Activated CD4-positive, alpha-beta T cell treated with anti-CD3 and anti-CD28 coated beads for 1 hour (primary cell): ENCODE measurements around the gene MAP1B.

Experiments
- DNase-seq: peaks from one replicate; pipeline ENCODE4 v3.0.0-alpha.2; 2020

MAP1B gene

GRCh38 chr5:72231991-72232703 is 124.9 kb downstream of the MAP1B start:
- DNase-seq = no peak

GRCh38 chr5:72232838-72233237 is 125.6 kb downstream of the MAP1B start:
- DNase-seq = no peak

DNA sequence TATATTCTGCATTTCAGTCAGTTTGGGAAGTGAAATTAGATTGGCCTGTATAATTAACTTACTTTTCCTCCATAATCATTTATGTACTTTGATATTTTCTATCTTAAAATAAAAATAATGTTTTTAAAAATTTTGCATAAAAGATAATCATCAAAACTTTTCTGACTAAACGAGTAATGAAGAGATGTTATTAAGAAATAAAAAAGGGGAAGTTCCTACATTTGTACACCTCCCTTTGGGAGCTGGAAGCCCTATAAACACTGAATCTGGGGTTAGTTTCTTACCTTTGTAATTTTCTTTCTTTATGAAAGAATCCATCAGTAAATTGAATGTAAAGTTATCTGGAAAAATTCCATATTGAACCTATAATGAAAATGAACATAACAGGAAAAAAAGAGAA is 126.6 kb downstream of the MAP1B start:
- DNase-seq = no peak

DNA sequence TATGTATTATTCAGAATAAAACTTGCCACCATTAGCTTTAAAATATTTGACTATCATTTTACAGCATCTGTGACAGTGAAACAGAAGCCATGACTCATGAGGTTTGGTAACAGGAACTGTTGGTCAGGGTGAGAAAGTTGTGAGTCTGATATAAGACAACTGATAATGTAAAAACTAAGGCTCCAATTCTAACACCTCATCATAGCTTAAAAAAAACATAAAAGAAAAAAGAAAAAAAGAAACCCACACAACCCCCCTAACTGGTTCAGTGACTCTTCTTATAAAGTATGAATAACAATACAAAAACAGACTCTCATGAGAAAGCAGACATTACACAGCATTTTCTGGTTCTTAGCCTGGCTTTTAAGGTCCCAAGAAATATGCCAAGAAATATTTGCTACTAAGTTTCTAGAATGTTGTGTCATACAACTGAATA is 127.0 kb downstream of the MAP1B start:
- DNase-seq = no peak

- no peak for DNase-seq
These were observed 127.6 kb downstream of the MAP1B start for GRCh38 chr5:72234868-72235267.

- no peak for DNase-seq
These were observed 128.4 kb downstream of the MAP1B start for GRCh38 chr5:72235725-72236124.

DNA sequence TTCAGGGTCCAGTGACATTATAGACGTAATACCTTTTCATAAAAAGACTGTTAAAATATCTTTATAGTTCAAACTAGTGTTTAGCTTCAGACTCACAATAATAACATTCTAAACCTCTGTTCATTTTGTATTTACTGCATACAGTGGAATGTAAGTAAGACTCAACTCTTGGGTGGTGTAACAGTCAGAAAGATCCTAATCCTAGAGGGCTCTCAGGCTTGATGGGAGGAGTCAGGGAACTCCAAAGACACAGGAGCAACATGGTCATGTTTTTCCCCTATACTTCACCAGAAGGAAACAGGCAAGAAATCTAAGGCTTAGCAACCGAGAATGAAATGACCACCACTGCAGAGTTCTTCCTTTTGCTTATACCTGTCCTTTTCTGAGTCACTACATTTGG is 130.1 kb downstream of the MAP1B start:
- DNase-seq = no peak

DNA sequence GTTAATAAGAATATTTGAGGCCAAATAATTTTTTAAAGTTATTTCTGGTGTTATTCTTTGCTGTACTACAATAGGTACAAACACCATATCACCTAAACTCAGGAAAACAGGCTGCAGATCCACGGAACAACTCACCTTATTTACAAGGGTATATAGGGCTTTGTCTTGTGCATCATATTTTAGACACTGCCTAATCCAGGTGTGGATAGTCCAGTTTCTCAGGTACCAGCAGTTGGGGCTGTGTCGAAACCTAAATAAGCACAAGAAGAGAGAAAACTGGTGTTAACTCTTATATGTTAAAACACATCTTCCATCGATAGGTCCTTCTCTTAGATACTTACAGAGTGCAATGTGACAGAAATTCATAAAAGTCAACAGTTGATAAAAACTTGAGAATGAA is 130.6 kb downstream of the MAP1B start:
- no peak for DNase-seq

DNA sequence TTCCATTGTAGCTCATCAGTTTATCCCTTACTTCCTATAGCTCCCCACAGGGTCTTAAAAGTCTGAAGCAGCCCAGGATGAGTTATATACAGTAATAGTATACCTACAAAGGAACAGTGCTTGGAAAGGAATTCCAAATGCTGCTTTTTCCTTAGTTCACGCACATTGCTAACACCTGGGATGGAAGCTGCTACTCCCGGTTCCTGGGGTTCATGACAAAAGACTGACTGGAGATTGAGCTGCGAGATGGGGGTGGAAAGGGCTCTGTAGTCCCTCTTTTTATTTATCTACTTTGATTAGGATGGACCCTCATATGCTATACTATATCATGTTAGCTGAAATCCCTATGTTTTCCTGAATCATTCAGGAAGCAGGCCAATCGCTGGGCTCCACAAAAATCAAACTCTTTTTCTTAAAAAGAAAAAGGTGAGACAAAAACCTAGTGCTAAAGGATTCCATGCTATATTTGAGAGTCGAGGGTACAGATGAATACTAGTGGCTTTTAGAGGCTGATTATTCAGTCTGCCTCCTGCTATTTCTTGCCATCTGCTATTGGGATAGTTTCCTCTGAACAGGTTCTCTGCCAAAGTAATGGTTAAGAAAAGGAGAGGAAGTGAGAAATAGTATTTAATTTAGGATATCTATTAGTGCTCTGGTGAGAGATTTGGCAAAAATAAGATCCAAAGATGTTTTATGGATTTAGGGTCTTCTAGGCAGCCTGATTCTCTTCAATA is 131.6 kb downstream of the MAP1B start:
- DNase-seq = no peak

GRCh38 chr5:72241346-72242003 is 134.2 kb downstream of the MAP1B start:
- no peak for DNase-seq

GRCh38 chr5:72242796-72243475 is 135.7 kb downstream of the MAP1B start:
- DNase-seq = no peak

DNA sequence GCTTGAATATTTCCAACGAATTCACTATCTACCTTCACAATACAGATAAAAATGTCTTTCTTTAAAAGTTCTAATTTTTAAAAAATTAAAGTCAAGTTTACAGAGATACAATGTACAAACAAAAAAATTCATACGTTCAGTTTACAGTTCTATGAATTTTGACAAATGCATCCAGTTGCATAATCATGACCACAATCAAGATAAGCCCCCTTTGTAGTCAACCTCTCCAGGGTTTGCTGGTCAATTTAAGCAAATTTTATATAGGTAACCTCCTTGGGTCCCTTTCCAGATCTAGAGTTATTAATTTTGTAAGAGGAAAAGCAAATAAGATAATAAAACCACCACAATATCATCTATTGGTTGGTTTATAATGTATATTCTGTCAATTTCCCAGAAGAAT is 136.4 kb downstream of the MAP1B start:
- no peak for DNase-seq

GRCh38 chr5:72244862-72245371 is 137.6 kb downstream of the MAP1B start:
- no peak for DNase-seq

DNA sequence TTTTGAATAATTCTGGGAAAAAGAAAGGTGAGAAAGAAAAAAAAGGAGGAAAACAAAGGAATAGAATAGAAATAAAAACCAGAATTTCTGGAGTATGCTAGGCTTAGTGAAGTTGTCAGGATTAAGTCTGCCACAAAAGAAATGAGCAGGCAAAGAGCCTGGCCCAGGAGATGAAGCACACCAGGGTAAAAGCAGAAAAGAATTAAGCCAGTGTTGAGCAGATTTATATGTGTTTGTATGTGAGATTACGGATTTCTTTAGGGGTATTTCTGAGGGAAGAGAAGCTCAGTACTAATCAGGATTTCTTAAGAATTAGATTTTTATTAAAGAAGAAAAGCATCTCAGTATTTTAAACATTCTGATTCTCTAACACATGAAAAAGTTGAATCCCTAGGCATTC is 138.3 kb downstream of the MAP1B start:
- no peak for DNase-seq

GRCh38 chr5:72245951-72246532 is 138.8 kb downstream of the MAP1B start:
- DNase-seq = no peak

DNA sequence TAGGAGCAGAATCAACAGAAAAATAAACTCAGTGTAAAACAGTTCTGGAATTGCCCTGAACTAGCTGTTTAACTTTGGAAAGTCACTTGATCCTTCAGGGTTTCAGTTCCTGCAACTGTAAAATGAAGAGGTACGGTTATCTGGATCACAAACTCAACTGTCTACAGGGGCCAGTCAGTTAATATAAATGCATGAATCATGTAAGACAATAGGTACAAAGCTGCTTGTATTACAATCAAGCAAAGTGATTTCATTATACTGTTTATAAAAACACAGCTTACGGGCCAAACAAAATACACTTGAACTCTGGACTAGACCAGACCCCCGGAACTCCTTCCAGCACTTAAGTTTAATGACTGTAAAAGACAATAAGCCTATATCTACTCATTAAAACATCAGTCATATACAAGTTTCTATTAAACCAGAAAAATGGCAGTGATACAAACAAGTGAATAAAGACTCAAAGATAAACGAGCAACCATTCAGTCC is 139.7 kb downstream of the MAP1B start:
- DNase-seq = no peak

GRCh38 chr5:72248410-72248981 is 141.2 kb downstream of the MAP1B start:
- DNase-seq = no peak

GRCh38 chr5:72251386-72251785 is 144.1 kb downstream of the MAP1B start:
- DNase-seq = no peak

- no peak for DNase-seq
These were observed 144.7 kb downstream of the MAP1B start for GRCh38 chr5:72252008-72252407.

DNA sequence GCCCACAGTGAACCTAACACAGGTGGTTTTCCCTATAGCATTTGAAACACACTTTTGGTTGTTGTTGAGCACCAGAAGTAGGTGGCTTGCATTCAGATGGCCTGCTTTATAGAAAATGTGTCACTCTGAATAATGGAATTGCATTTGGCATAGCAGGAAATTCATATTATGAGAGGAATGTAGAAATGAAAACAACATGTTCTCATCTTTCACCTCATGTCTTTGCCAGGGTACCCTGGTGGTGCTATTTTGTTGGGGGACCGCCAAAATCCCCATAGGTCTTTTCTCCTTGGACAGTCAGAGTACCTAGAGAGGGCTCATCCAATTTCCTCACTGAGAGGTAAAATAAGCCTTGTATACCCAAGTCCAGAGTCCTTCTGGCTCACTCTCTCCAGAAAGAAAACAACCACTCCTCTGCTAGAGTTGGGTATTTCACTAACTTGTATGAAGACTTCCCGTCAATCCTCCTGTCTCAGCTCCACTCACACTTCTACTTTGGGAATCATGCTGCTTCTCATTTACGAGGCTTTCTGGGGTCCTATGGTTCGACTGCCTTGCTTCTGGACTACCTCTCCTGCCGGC is 145.4 kb downstream of the MAP1B start:
- no peak for DNase-seq

GRCh38 chr5:72255237-72255636 is 148.0 kb downstream of the MAP1B start:
- DNase-seq = no peak

DNA sequence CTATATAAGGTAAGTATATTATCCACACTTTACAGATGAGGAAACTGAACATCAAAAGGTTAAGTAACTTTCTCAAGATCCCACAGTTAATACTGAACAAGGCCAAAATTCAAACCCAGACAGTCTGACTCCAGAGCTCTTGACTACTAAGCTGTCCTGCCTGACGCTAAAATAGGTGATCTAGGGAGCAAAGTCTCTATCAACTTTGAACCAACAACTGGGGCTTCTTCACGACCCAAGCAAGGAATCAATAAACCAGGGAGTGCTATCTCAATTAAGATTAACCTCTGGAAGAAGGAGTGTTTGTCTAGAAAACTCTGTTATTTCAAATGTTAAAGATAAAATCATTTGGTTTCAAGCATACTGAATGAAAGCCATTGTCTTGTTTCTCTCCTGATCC is 148.4 kb downstream of the MAP1B start:
- no peak for DNase-seq
